ENCODE data around the gene S100A2. TPM values are rescaled to one million over a fixed set of nuclear protein-coding genes. Genes with fewer than 3 reads are reported as not detected.

The S100A2 gene
- total RNA-seq, 1 donor from 2014 or later, result 2.0 TPM

DNA sequence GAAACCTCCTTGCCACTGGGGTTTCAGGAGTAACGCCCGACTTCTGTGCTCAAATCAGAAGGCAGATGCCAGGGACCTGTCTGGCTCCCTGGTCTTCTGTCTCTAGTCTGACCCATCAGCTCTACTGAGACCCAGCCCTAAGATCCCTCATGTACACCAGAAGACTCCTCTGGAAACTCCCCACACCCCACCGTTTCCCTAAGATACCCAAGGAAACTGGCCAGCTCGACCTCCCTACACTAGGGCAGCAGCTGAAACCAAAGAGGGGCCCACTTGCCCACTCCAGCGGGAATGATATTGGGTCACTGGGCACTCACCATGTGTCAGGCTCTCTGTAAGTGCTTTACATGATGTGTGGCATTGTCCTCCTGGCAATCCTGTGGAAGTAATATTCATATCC lies 47.8 kb upstream of the S100A2 start:
- CTCF ChIA-PET, result no interaction called here
- Mint-ChIP-seq H3K27ac (no peak overlapping the region), H3K27me3 (no peaks in the 10 kb centered on the region), H3K36me3 (ENCODE audit: low read depth) (no peaks in the 10 kb centered on the region), H3K4me1 (peaks cover 1% of the 10 kb centered on the region), H3K4me3 (no peak overlapping the region), H3K9me3 (no peaks in the 10 kb centered on the region)
- POLR2A ChIA-PET, result interaction anchor here (2.2 kb wide), 1 partner anchor 21 kb away, joined by 8 read pairs; the partner anchor contains the start of gene CHTOP
- no peak for DNase-seq
- intact Hi-C loops (cut with micrococcal nuclease), result no loop called here
- TF ChIP-seq, protein P1, sequence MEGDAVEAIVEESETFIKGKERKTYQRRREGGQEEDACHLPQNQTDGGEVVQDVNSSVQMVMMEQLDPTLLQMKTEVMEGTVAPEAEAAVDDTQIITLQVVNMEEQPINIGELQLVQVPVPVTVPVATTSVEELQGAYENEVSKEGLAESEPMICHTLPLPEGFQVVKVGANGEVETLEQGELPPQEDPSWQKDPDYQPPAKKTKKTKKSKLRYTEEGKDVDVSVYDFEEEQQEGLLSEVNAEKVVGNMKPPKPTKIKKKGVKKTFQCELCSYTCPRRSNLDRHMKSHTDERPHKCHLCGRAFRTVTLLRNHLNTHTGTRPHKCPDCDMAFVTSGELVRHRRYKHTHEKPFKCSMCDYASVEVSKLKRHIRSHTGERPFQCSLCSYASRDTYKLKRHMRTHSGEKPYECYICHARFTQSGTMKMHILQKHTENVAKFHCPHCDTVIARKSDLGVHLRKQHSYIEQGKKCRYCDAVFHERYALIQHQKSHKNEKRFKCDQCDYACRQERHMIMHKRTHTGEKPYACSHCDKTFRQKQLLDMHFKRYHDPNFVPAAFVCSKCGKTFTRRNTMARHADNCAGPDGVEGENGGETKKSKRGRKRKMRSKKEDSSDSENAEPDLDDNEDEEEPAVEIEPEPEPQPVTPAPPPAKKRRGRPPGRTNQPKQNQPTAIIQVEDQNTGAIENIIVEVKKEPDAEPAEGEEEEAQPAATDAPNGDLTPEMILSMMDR (IDR thresholded peaks at IDR 0.05), result no peak
- no peak for ATAC-seq (ENCODE audit: low read depth)

DNA sequence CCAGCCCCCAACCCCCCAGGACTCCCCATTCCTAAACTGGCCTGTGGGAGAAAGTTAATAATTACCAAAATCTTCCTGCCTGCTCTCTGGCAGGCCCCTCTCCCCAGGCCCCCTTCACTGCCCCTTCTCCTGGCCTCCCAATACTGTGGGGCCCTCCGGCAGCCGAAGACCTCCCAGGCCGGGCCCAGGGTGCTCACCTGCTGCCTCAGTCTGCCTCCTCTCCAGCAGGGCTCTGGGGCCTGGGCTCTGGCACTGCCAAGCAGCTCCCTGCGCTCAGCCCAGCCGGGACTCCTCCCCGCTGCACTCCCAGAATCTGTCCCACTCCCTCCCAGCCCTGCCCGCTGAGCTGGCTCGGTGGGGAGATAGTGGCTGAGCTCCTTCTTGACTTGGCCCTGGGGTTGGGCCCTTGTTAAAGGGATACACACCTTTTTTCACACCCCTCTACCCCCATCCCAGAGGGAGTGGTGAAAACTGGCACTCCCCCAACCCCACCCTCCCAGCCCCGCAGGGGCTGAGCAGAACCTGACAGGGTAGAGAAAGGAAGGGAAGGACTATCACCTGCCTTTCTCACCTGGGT lies 47.2 kb upstream of the S100A2 start, which contains the start of gene S100A16:
S100A16 (minus strand) TSS at position 383 of the 577 bp plus-strand sequence. CDS start 4,986 bp downstream, outside the sequence.
- Mint-ChIP-seq H3K9me3 (no peaks in the 10 kb centered on the region), H3K27me3 (no peaks in the 10 kb centered on the region), H3K4me3 (no peak within 1 kb of the TSS), H3K4me1 (peaks cover 1% of the 10 kb centered on the region), H3K27ac (no peak within 1 kb of the TSS), H3K36me3 (ENCODE audit: low read depth) (no peaks in the 10 kb centered on the region)
- DNase-seq (no peak), ATAC-seq (ENCODE audit: low read depth) (no peak)
- ChIA-PET CTCF (no interaction called here), POLR2A (interaction anchor here (2.2 kb wide), 1 partner anchor 21 kb away, joined by 8 read pairs; the partner anchor contains the start of gene CHTOP)
- intact Hi-C loops (cut with micrococcal nuclease), result no loop called here
- TF ChIP-seq, protein P1 (IDR thresholded peaks at IDR 0.05), result no peak

DNA sequence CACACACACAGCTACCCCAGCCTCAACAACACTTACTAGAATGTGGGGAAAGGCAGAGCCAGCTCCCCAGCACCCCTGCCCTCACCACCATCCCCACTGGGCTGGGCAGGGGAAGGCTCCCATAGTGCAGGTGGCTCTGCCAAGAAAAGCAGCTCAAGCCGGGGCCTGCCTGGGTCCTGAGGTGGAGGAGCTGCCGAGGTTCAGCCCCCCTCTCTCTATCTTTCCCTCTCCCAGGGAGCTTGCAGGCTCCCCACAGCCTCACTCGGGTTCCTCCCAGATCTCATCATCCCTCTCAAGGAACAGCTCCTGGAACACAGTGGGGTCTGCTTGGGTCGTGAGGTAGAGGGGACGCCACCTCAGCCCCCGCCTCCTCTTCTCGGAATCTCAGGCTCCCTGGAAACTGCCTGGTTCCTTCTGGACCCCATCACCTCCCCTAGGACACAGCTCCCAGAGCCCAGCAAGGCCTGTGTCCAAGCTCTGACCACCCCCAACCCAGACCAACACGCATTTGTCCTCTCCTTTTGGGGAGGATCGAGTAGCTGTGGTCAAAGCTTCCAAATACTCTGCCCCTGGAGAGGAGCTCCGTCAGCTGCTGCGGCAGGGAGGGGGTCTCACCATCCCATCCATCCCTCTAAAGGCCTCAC lies 46.6 kb upstream of the S100A2 start:
- ATAC-seq (ENCODE audit: low read depth), result no peak
- H3K36me3 Mint-ChIP-seq (ENCODE audit: low read depth), result no peaks in the 10 kb centered on the region
- intact Hi-C loops (cut with micrococcal nuclease), result no loop called here
- no peaks in the 10 kb centered on the region for H3K27me3 Mint-ChIP-seq
- DNase-seq, result no peak
- TF ChIP-seq, protein P1 (IDR thresholded peaks at IDR 0.05), result no peak
- H3K9me3 Mint-ChIP-seq, result no peaks in the 10 kb centered on the region
- no peak overlapping the region for H3K4me3 Mint-ChIP-seq
- no peak overlapping the region for H3K27ac Mint-ChIP-seq
- H3K4me1 Mint-ChIP-seq, result peaks cover 1% of the 10 kb centered on the region
- POLR2A ChIA-PET, result interaction anchor here (2.2 kb wide), 1 partner anchor 22 kb away, joined by 8 read pairs; the partner anchor contains the start of gene CHTOP
- CTCF ChIA-PET, result no interaction called here

DNA sequence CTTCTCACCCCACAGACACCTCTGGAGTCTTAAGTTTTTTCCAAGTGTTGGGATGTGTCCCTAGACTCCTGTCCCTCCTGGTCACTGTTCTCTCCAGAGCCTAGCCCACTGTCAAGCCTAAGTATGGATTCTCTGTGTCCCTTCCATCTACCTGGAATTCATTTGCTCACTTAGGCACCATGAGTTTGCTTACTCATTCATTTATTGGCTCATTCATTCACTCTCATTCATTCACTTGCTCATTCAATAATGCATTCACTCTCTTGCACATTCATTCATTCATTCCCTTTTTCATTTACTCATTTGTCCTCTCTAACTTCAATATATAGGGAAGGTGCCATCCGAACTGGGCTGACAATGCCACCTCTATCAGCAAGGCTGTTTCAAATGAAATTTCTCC lies 45.7 kb upstream of the S100A2 start:
- Mint-ChIP-seq H3K9me3 (no peaks in the 10 kb centered on the region), H3K36me3 (ENCODE audit: low read depth) (no peaks in the 10 kb centered on the region), H3K4me1 (peaks cover 8% of the 10 kb centered on the region), H3K27ac (no peak overlapping the region), H3K27me3 (no peaks in the 10 kb centered on the region), H3K4me3 (no peak overlapping the region)
- TF ChIP-seq, protein P1 (IDR thresholded peaks at IDR 0.05), result no peak
- DNase-seq, result no peak
- POLR2A ChIA-PET, result interaction anchor here (2.2 kb wide), 1 partner anchor 23 kb away, joined by 8 read pairs; the partner anchor contains the start of gene CHTOP
- CTCF ChIA-PET, result interaction anchor here (0.9 kb wide), 1 partner anchor 12 kb away, joined by 4 read pairs; no protein-coding TSS in a partner anchor
- intact Hi-C loops (cut with micrococcal nuclease), result no loop called here
- ATAC-seq (ENCODE audit: low read depth), result no peak

DNA sequence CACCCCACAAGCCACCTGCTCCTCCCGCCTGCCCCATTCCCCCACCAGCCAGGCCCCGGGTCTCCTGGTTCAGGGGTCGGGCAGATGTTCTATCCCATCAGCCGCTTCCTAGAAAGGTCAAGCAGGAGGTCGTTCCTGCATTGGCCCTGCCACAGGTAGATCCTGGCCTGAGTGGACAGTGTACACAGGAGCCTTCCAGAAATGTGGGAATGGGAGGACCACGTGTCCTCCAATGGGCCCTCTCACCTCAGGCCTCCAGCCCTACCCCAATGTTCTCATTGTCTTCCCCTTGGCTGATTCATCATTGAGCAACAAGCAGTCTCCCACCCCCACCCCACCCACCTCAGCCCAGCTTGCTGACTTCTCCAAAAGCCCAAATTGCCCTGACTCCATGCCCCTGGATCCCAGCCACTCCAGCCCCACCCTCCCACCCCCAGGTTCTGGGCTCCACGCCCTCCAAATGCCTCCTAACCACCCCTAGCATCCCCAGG lies 45.2 kb upstream of the S100A2 start:
- intact Hi-C loops (cut with micrococcal nuclease), result no loop called here
- ChIA-PET POLR2A (interaction anchor here (2.2 kb wide), 1 partner anchor 23 kb away, joined by 8 read pairs; the partner anchor contains the start of gene CHTOP), CTCF (interaction anchor here (0.9 kb wide), 1 partner anchor 11 kb away, joined by 4 read pairs; no protein-coding TSS in a partner anchor)
- TF ChIP-seq, protein P1 (IDR thresholded peaks at IDR 0.05), result no peak
- Mint-ChIP-seq H3K9me3 (no peaks in the 10 kb centered on the region), H3K4me1 (peaks cover 11% of the 10 kb centered on the region), H3K4me3 (no peak overlapping the region), H3K36me3 (ENCODE audit: low read depth) (no peaks in the 10 kb centered on the region), H3K27ac (no peak overlapping the region), H3K27me3 (no peaks in the 10 kb centered on the region)
- DNase-seq (no peak), ATAC-seq (ENCODE audit: low read depth) (no peak)

Measured in activated B cell treated with CpG ODN at 0.5 μM for 24 hours (primary cell).